T-helper 22 cell (primary cell): ENCODE results near the gene SLMAP.

Experiments
- DNase-seq: peaks from one replicate; pipeline ENCODE4 v3.0.0-alpha.2; 2020; ENCODE audit warnings: low read depth

The SLMAP gene

DNA sequence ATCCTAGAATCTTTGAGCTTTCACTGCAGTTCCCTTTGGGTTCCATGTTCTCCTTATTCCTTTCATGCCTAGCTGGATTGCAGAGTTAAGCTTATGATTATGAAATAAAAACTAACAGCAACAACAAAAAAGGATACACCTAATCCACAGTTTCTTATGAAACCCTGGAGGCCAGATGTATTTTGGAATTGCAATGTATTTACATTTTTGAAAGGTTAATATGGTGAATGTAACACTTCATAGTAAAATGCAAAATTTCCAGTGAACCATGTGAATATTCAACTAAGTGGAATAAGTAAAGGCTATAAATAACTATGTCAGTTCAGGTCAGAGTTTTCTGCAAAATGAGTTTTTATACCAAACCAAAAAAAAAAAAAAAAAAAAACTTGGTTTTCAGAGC lies 186.3 kb downstream of the SLMAP start:
- DNase-seq = no peak

GRCh38 chr3:57942872-57943283 lies 186.8 kb downstream of the SLMAP start:
- DNase-seq = no peak

DNA sequence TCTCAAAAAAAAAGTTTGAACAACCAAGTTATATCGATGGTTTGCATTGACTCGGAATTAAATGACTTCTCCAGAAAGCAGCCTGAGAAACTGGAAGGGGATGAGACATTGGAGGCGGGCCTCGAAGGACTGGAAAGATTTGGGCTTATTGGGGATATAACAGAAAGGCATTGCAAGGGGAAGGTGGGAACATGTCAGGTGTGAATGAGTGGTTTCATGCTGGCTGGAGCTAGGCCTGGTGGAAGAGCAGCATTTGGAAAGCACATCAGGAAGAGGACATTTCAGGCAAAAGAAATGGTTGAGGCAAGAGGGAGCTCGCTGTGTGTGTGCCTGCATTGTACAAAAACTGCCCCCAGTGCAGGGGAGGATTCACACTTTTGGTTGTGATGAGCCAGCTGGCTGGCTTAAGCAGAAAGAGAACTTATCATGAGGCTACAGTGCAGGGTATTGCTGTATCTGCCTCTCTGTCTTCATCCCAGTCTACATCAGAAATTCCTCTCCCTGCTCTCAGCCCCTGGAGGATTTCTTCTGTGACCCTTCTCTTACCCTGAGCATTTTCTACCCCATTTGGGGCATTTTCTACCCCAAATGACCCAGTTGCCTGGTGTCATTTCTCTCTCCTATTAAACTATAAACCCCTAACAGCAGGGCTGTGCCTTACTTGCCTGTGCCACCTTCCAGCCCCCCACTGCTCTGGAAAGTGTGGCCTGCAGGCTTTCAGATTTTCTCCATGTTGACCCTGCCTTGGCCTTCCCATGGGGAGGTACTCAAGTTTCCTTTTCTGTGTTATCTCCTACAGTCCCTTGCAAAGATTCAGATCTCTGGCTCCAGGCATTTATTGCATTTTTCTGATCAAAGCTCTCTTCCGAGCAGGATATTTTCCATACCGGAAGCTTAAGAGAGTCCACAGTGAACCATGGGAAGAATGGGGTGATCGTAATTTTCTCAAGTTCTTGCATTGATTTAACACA lies 187.7 kb downstream of the SLMAP start:
- no peak for DNase-seq

- no peak for DNase-seq
Observed at GRCh38 chr3:57946970-57947381, 190.9 kb downstream of the SLMAP start.

GRCh38 chr3:57948080-57948671 lies 192.1 kb downstream of the SLMAP start:
- DNase-seq = no peak

DNA sequence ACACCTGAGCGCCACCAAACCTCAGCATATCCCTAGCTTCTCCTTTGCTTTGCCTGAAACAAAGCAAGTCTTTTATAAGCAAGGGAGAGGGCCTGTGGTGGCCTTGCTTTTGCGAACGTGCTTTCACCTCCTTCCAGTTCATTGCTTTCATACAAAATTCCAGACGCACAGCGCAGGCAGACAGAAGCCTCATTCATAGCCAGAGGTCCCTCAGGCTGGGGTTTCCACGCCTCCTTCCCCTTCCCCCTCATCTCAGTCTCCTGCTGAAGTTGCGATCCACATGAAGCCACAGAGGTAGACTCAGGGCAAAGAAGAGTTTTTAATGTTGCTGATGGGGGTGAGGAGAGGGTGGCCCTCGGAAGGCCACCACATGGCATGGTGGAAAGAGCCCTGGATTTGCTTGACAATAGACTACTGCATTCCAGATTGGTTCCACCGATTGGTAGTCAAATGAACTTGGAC lies 192.7 kb downstream of the SLMAP start:
- no peak for DNase-seq

DNA sequence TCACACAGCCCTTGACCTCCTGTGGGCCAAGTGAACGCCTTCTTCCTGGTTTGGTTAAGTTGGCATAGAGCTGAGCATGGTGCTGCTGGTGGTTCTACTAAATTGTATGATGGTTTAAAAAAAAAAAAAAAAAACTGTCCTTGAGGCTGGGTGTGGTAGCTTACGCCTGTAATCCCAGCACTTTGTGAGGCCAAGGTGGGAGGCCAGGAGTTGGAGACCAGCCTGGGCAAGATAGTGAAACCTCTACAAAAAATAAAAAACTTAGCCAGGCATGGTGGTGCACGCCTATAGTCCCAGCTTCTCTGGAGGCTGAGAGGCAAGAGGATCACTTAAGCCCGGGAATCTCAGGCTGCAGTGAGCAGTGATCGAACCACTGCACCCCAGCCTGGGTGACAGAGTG lies 193.2 kb downstream of the SLMAP start:
- DNase-seq = no peak

GRCh38 chr3:57949785-57950615 lies 193.9 kb downstream of the SLMAP start:
- no peak for DNase-seq

DNA sequence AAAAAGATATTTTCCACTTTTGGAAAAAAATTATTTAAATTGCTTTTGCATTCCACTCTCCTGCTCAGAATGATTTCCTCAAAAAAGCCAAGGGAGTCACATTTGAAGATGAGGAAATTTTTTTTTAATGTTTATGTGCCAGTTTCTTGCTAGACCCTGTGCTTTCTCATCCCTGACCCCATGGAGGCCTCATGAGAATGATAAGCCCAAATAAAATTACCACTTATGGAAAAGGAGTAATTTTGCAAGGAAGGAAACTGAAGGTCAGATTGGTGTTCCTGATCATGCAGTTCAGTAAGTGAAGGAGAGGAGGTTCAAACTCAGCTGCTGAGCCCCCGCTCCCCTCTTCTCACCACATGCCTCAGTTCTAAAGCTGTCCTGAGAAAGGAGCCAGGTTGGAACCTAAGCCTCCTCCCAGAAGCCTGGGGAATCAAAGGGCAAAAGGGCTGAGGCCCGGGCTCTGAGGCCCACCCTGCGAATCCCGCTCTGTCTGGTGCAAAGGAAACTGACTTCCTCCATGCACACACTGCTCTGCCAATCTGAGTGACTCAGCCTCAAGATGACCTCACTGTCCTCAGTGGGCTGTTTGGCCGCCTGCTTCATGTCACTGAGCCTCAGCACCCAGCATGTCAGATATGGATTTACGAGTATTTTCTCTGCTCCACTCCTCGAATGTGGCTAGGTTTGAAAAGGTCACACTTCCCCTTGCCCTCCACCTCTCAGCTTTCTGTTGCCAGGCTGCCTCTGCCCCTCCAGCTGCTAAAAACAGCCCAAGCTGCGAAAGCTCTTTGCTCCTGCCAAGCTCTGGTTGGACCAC lies 195.2 kb downstream of the SLMAP start:
- no peak for DNase-seq

DNA sequence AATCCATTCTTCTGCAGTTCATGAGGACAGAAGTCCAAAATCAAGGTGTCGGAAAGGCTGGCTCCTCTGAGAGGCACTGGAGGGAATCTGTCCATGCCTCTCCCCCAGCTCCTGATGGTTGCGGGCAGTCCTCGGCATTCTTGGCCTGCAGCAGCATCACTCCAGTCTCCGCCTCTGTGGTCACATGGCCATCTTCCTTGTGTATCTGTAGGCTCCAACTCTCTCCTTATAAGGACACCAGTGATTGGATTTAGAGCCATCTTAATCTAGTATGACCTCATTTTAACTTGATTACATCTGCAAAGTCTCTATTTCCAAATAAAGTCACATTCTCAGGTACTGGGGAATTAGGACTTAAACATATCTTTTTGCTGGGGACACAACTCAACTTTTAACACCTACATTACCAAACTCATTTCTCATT lies 196.1 kb downstream of the SLMAP start:
- DNase-seq = no peak

DNA sequence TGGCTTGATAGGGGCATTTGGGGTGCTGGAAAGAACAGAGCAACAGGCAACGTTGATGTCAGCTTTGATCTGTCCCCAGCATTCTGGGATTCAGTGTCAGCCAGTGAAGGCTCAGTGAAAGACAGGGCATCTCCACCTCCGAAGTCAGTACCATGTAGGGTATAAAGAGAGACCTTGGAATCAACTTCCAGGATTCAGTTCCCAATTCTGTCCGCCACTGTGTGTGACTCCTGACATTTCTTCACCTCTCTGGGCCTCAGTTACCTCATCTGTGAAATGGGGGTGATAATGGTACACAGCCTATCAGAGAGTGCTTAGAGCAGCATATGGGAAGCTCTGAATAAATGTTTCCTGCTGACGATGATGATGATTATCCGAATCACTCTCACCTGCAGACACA lies 196.5 kb downstream of the SLMAP start:
- DNase-seq = no peak

GRCh38 chr3:57953576-57953975 lies 197.5 kb downstream of the SLMAP start:
- DNase-seq = no peak

DNA sequence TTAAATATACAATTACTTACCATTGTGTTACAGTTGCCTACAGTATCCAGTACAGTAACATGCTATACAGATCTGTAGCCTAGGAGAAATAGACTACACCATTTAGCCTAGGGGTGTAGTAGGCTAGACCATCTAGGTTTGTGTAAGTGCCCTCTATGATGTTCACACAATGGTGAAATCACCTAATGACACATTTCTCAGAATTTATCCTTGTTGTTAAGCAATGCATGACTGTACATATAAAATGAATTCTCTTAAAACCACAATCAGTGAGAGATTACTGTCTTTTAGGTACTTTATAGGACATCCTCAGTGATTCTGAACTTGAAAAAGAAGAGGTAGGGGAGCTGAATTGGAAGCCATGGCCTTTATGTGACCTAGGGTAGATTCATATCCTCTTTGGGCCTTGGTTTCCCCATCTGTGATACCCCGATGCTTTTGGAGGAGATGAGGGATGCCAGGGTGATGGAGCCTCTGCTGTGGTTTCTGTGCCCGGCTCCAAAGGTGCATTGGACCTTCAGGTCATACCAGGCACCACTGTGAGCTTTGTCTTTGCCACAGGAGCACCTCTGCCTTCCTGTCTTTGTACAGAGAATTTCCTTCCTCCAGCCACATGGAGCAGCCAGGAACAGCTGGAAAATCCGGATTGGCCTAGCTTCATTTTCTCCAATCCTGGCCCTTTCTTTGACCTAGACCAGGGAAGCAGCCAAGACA lies 200.2 kb downstream of the SLMAP start:
- DNase-seq = no peak

DNA sequence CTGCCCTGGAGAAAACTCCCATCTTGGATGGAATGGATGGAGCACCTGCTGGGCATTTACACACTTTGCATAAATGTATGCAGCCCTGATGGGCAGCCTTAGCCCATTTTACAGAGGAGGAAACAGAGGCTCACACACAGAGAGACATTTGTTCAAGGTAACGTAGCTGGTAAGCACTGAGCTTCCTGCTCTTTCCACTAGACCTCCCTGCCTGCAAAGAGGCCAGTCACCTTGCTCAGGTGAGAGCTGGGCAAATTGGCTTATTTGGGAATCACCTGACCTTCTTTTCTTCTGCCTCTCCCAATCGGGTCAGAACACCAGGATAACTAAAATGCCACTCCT lies 200.7 kb downstream of the SLMAP start:
- DNase-seq = no peak

DNA sequence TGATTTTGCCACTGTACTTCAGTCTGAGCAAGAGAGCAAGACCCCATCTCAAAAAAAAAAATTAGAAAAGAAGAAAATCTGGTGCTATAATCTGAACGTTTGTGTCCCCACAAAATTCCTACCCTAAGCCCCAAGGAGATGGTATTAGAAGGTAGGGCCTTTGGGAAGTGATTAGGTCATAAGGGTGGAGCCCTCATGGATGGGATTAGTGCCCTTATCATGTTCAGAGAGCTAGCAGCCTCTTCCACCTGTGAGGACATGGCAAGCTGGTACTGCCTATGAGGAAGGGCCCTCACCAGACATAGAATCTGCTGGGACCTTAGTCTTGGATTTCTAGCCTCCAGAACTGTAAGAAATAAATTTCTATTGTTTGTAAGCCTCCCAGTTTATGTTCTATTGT lies 201.7 kb downstream of the SLMAP start:
- DNase-seq = no peak

DNA sequence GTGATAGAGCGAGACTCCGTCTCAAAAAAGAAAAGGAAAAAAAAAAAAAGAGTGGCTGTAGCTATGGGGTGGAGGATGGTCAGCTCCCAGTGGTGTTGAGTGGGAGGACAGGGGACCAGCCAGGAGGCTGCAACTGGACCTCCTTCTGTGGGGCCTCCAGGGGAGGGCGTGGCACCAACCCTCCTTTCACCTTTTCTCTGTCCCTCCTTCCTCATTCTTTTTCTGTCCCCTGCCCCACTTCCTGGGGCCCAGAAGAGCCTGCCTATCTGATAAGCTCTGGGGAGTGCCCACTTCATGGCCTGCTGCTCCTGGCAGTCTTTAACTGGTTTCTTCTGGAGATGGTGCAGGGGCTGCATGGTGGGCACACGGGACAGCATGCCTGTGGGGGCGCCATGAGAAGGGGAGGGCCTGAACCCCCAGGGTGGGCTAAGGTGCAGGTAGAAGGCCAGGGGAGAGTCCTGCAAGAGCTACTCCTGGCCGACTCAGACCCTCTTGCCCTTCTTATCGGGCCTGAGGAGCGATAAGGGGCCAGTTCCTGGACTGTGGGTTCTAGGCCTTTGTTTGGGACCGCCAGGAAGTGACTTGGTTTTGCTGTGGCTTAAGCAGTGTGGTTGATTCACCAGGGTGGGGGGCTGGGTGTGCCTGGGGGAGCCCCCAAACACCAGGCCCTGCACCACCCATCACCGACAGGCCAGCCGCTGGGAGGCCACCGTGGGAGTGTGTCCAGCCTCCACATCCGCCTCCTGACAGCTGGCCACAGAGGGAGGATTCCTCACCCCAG lies 202.7 kb downstream of the SLMAP start:
- no peak for DNase-seq

DNA sequence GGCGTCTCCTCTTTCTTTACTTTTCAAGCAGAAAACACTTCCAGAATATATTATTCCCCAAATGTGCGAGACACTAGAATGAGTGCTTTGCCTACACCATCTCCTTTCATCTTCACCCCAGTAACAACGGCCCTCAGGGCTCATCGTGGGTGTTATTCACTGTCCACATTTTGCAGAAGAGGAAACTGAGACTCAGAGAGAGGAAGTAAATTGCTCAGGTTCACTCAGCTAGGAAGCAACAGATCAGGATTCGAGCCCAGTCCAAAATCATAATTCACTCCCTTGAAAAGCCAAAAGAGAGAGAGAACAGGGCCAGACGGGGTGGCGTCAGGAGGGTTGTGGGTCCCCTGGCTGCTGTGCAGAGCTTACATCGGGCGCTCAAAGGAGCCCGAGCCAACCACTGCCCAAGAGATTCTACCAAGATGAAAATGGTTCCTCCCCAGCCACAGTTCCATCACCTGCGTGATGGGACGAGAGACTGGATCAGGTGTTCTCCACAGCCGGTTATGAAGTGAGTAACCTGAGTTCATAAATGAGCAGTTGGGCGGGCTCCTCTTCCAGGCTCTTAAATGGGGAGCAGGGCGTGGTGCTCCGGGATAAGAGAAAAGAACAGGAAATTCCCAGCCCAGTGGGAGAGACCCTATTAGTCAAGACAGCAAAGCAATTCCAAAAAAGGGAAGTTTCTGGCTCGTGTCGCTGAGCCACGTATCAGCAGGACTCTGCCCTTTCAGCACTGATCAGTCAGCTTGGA lies 203.5 kb downstream of the SLMAP start:
- DNase-seq = no peak

- no peak for DNase-seq
Observed at GRCh38 chr3:57960174-57960505, 204.0 kb downstream of the SLMAP start.

- no peak for DNase-seq
Observed at GRCh38 chr3:57961177-57961827, 205.2 kb downstream of the SLMAP start.
